Raji (cell line): Measurements from ENCODE around the gene STARD8.

Source experiments
- POLR2A ChIP-seq: IDR thresholded peaks from 2 replicates; pipeline ENCODE4 v1.6.1; 2011; ENCODE audit warnings: low read depth, low read length, control low read depth; ENCODE audit not compliant: insufficient read depth

STARD8 gene, protein sequence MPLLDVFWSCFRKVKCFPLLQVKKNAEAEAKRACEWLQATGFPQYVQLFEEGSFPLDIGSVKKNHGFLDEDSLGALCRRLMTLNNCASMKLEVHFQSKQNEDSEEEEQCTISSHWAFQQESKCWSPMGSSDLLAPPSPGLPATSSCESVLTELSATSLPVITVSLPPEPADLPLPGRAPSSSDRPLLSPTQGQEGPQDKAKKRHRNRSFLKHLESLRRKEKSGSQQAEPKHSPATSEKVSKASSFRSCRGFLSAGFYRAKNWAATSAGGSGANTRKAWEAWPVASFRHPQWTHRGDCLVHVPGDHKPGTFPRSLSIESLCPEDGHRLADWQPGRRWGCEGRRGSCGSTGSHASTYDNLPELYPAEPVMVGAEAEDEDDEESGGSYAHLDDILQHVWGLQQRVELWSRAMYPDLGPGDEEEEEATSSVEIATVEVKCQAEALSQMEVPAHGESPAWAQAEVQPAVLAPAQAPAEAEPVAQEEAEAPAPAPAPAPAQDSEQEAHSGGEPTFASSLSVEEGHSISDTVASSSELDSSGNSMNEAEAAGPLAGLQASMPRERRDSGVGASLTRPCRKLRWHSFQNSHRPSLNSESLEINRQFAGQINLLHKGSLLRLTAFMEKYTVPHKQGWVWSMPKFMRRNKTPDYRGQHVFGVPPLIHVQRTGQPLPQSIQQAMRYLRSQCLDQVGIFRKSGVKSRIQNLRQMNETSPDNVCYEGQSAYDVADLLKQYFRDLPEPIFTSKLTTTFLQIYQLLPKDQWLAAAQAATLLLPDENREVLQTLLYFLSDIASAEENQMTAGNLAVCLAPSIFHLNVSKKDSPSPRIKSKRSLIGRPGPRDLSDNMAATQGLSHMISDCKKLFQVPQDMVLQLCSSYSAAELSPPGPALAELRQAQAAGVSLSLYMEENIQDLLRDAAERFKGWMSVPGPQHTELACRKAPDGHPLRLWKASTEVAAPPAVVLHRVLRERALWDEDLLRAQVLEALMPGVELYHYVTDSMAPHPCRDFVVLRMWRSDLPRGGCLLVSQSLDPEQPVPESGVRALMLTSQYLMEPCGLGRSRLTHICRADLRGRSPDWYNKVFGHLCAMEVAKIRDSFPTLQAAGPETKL

DNA sequence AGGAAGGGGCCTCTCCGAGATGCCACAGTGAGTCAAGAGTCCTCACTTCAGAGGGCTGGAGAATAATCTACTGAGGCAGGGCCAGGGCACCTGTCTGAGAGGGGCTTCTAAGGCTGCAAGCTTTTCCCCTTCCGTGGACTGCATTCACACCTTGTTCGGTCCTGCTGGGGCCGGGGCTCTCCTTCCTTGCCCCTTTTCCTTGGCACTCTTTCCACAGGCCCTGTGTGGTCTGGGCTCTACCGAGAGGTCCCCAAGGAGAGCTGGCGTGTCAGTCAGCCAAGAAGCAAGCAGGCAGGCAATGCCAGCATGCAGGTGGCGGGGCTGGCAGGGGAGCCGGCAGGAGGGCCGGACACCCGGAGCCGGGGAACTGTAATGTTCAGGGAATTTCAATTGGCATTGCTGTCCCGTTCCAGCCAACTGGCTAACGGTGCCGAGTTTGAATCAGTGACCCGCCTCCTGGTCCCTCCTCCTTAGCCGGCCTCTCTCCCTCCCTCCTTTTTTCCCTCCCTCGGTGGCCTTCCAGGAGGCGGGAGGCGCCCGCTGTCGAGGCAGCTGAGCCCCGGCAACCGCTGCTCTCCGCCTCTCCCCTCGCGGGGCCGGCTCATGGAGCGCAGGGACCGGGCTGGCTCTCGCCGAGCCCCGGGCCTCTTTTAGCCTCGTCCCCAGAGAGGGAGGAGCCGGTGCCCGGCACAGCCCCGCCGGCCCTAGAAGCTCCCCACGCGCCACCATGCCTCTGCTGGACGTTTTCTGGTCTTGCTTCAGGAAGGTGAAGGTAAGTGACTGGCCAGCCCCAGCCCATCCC lies at the start of gene STARD8:
Gene STARD8 (plus strand): TSS at position 511 of the 802 bp plus-strand sequence. CDS start 217 bp downstream, at position 728.
- TF ChIP-seq POLR2A, result no peak

DNA sequence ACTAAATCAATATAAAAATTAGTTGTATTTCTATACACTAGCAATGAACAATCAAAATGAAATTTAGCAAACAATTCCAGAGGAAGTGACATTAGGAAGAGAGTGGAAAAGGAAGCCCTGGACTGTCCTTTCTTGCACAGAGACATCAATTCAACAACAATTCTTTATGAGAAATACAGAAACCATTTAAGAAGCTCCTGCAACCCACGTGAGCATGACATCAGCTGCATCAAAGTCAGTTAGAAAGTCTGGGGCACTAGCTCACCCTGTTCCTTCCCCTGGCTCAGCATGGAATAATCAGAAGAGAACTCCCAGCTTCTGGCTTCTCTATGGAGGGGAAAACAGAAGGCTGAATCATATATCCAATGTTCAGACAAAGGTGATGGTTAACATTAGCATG lies 48.6 kb upstream of the STARD8 start:
- TF ChIP-seq POLR2A, result no peak

DNA sequence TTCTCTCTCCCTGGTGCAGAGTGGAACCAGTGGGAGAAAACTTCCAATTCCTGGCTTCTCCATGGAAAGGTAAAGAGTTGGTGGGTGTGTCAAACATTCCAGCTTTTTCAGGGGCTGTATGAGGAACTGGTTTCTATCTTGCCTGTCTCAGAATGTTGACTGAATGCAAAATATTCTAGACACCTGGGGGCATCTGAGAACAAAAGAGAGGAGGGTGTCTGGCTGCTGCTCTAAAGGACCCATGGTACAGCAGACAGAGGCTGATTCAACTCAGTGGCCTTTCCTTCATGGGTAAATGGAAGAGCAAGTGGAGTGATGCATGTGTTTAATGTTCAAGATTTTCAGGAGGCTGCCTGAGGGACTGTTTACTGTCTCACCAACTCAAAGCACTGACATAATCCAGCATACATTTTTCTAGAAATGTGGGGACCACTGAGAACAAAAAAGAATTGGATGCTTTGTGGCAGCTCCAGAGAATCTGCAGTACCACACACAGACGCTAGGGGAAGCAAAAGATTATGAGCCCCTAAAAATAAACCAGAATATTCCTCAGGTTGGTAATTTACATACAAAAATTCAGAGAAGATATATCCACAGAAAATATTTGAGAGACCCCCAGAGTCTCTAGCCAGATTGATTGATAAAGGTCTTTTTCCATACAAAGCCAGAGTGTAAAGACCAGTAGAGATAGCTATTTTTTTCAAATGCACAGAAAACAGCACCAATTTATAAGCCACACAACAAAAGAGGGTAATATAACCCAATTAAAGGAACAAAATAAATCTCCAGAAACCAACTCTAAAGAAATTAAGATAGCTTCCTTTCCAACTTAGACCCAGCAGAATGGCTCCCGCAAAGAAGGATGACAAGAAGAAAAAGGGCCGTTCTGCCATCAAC lies 48.0 kb upstream of the STARD8 start:
- TF ChIP-seq POLR2A, result no peak

- no peak for TF ChIP-seq POLR2A
Observed at GRCh38 chrX:68627986-68628385, 19.5 kb upstream of the STARD8 start.

DNA sequence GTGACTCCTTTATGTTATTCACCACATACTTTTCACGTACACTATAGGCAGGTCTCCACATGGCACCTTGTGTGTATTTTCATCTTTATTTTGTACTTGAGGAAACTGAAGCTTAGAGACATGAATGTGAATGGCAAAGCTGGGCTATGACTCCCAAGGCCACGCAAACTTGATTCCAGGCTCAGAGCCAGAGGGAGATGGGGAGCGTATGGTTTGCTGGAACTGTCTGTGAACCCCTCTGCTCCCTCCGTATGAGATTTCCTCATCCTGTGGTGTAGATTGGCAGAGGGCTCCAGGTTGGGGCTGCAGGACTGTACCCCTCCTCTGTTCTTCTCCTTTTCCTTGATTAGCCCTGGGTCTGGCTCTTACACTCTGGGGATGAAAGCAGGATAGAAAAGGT lies 16.1 kb upstream of the STARD8 start:
- TF ChIP-seq POLR2A, result no peak

GRCh38 chrX:68632491-68632890 lies 15.0 kb upstream of the STARD8 start:
- no peak for TF ChIP-seq POLR2A

GRCh38 chrX:68633981-68634380 lies 13.5 kb upstream of the STARD8 start:
- no peak for TF ChIP-seq POLR2A

DNA sequence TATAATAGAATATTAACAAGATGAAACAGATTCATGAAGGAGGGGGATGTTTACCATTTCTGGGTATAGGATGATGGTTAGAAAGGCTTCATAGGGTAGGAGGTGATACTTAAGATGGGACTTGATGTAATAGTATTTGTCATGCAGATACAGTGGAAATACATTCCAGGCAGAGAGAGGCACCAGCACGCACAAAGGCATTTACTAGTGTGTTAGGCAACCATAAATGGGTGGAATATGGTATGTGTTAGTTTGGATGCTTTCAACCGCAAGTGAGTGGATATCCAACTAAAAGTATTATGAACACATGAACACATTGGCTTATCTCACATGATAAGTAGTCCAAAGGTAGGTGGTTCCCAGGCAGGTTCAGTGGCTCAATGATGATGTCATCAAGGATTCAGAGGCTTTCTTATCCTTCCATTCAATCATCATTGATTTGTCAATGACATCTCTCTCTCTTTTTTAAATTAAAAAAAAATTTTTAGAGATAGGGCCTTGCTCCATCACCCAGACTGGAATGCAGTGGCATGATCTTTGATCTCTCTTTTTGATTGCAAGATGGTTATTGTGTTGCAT lies 12.7 kb upstream of the STARD8 start:
- no peak for TF ChIP-seq POLR2A

DNA sequence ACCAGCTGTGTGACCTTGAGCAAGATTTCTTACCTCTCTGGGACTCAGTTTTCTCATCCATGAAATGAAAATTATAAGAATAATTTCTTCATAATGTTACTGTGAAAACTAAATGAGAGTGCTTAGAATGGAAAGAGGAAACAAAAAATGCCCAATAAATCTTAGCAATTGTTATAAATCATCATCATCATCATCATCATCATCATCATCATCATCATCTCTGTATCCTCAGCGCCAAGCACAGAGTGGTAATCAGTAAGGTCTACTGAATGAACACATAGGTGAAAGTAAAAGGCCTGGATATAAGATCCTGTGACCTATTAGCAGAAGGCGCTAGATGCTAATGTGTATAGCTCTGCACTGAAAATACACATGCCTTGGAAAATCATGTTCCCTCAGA lies 6.8 kb upstream of the STARD8 start:
- no peak for TF ChIP-seq POLR2A

- TF ChIP-seq POLR2A, result no peak
Observed at GRCh38 chrX:68644861-68645260, 2.6 kb upstream of the STARD8 start.

- no peak for TF ChIP-seq POLR2A
Observed at GRCh38 chrX:68646421-68646820, 1.0 kb upstream of the STARD8 start.

DNA sequence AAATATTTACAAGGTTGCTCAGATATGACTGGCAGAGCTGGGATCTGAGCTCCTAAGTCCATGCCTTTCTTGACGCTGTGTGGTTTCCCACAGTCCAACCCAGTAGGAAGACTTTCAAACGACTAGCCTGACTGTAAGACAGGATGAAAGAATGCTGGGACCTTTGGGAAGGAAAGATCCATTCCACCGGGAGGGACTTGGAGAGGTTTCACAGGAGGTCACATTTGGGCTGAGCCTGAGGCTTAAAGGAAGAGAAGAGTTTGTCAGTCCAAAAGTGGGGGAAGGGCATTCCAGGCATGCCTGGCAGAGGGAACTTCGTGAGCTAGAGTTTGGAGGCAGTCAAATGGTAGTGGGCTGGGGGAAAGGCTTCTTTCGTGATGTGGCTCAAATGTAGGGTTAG lies 1.5 kb downstream of the STARD8 start:
- no peak for TF ChIP-seq POLR2A

- no peak for TF ChIP-seq POLR2A
Observed at GRCh38 chrX:68650491-68650890, 3.0 kb downstream of the STARD8 start.
